Measurements from ENCODE around the gene EPHB1. TPM values are rescaled to one million over a fixed set of nuclear protein-coding genes. Genes with fewer than 3 reads are reported as not detected.

Gene EPHB1
- total RNA-seq, 2 donors from 2014 or later, result 2.3 to 21.2 TPM

GRCh38 chr3:135217730-135218129, 422.7 kb downstream of the EPHB1 start:
- intact Hi-C loops (cut with DNase I), result no loop called here
- no peaks in the 10 kb centered on the region for H3K27me3 ChIP-seq (replicated peaks; ENCODE audit: insufficient read depth)
- DNase-seq (ENCODE audit: low spot score), result no peak
- H3K4me1 ChIP-seq (replicated peaks), result no peaks in the 10 kb centered on the region
- H3K27ac ChIP-seq, result no peak overlapping the region
- TF ChIP-seq POLR2A (IDR thresholded peaks at IDR 0.05) (no peak), CTCF (IDR thresholded peaks at IDR 0.05) (no peak), POLR2AphosphoS5 (IDR thresholded peaks at IDR 0.05) (no peak)
- H3K36me3 ChIP-seq, result no peaks in the 10 kb centered on the region
- no peaks in the 10 kb centered on the region for H3K9me3 ChIP-seq
- WGBS, result 62% methylated on average over 3 of the region's 3 CpGs
- no peak overlapping the region for H3K4me3 ChIP-seq

DNA sequence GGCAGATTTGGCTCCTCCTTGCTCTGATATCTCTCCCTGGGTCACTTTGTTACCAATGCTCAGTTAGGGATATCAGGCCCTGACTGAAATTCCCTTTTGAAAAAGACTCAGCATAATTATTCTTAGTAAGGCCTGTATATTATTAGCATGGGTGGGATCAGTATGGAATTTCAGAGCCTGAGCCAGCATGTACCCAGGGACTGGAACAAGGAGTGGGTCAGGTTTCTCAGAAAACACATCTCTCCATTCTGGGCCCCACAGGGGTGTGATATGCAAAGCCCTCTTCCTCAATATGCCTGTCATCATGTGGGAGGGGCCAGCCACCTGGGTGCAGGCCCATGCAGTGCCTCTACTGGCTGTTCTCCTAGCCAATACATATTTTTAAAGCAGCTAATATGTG, 423.2 kb downstream of the EPHB1 start:
- no peaks in the 10 kb centered on the region for H3K36me3 ChIP-seq
- no peak overlapping the region for H3K27ac ChIP-seq
- DNase-seq (ENCODE audit: low spot score), result no peak
- H3K4me1 ChIP-seq (replicated peaks), result no peaks in the 10 kb centered on the region
- no peak overlapping the region for H3K4me3 ChIP-seq
- no peaks in the 10 kb centered on the region for H3K9me3 ChIP-seq
- intact Hi-C loops (cut with DNase I), result no loop called here
- no peaks in the 10 kb centered on the region for H3K27me3 ChIP-seq (replicated peaks; ENCODE audit: insufficient read depth)
- TF ChIP-seq CTCF (IDR thresholded peaks at IDR 0.05) (no peak), POLR2A (IDR thresholded peaks at IDR 0.05) (no peak), POLR2AphosphoS5 (IDR thresholded peaks at IDR 0.05) (no peak)

DNA sequence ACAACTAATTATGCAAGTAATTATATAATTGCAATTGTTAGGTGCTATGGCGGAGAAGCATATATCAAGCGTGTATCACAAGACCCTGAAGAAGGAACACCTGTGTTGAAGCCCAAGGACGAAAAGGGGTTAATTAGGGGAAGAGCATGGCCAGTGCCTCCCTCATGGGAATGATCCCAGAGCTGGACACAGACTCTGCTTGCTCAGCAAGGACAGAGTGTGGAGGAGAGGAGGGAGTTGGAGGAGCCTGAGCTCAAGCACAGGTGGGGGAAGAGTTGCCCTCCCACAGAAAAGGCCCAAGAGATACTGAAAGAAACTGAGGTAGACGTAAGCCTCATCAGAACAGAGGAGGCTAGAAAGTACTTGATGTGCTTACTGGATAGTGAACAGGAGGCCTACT, 423.7 kb downstream of the EPHB1 start:
- Histone ChIP-seq H3K9me3 (no peaks in the 10 kb centered on the region), H3K4me1 (replicated peaks) (no peaks in the 10 kb centered on the region), H3K27ac (no peak overlapping the region), H3K4me3 (no peak overlapping the region), H3K27me3 (replicated peaks; ENCODE audit: insufficient read depth) (no peaks in the 10 kb centered on the region), H3K36me3 (no peaks in the 10 kb centered on the region)
- TF ChIP-seq POLR2A (IDR thresholded peaks at IDR 0.05), result no peak
- no peak for TF ChIP-seq POLR2AphosphoS5 (IDR thresholded peaks at IDR 0.05)
- TF ChIP-seq CTCF (IDR thresholded peaks at IDR 0.05), result no peak
- DNase-seq (ENCODE audit: low spot score), result no peak
- intact Hi-C loops (cut with DNase I), result no loop called here
- 92% methylated on average over 4 of the region's 4 CpGs for WGBS

- H3K27me3 ChIP-seq (replicated peaks; ENCODE audit: insufficient read depth), result no peaks in the 10 kb centered on the region
- intact Hi-C loops (cut with DNase I), result no loop called here
- no peak for TF ChIP-seq CTCF (IDR thresholded peaks at IDR 0.05)
- no peak for TF ChIP-seq POLR2AphosphoS5 (IDR thresholded peaks at IDR 0.05)
- no peak for TF ChIP-seq POLR2A (IDR thresholded peaks at IDR 0.05)
- no peaks in the 10 kb centered on the region for H3K4me1 ChIP-seq (replicated peaks)
- WGBS, result 63% methylated on average over 5 of the region's 5 CpGs
- H3K4me3 ChIP-seq, result no peak overlapping the region
- no peak overlapping the region for H3K27ac ChIP-seq
- DNase-seq (ENCODE audit: low spot score), result no peak
- H3K36me3 ChIP-seq, result no peaks in the 10 kb centered on the region
- H3K9me3 ChIP-seq, result no peaks in the 10 kb centered on the region
These were observed 429.8 kb downstream of the EPHB1 start for GRCh38 chr3:135224815-135225362.

DNA sequence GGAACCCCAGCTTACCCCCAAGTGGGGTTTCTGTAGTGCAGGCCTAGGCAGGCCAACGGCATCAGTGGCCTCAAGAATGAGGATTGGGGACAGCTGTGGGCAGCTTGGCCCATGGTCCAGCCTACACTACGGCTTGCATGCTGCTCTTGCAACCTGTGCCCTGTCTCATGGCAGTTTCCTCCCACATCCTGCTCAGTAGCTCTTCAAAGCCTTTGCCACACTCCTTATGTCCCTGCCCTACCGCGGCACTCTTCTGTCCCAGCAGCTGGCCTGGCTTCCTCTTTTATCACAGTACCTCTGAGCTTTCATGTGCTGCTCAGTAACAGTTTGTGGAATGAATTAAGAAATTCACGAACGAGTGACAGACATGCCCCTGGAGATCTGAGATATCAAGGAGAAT, 431.0 kb downstream of the EPHB1 start:
- Histone ChIP-seq H3K4me3 (no peak overlapping the region), H3K9me3 (no peaks in the 10 kb centered on the region), H3K27me3 (replicated peaks; ENCODE audit: insufficient read depth) (no peaks in the 10 kb centered on the region), H3K4me1 (replicated peaks) (no peaks in the 10 kb centered on the region), H3K27ac (no peak overlapping the region), H3K36me3 (no peaks in the 10 kb centered on the region)
- intact Hi-C loops (cut with DNase I), result no loop called here
- no peak for DNase-seq (ENCODE audit: low spot score)
- TF ChIP-seq POLR2AphosphoS5 (IDR thresholded peaks at IDR 0.05) (no peak), CTCF (IDR thresholded peaks at IDR 0.05) (no peak), POLR2A (IDR thresholded peaks at IDR 0.05) (no peak)
- 83% methylated on average over 6 of the region's 6 CpGs for WGBS
